GM12873 (cell line): ENCODE data around the gene MAST4.

ENCODE experiments used
- CTCF ChIP-seq: IDR thresholded peaks from 2 replicates; pipeline ENCODE4 v1.5.1; 2012; ENCODE audit warnings: low read depth, mild to moderate bottlenecking, moderate library complexity, low read length, control low read depth; ENCODE audit not compliant: insufficient read depth; ENCODE audit errors: missing control alignments

The MAST4 gene

GRCh38 chr5:66830636-66831035 lies 234.4 kb downstream of the MAST4 start:
- no peak for TF ChIP-seq CTCF

DNA sequence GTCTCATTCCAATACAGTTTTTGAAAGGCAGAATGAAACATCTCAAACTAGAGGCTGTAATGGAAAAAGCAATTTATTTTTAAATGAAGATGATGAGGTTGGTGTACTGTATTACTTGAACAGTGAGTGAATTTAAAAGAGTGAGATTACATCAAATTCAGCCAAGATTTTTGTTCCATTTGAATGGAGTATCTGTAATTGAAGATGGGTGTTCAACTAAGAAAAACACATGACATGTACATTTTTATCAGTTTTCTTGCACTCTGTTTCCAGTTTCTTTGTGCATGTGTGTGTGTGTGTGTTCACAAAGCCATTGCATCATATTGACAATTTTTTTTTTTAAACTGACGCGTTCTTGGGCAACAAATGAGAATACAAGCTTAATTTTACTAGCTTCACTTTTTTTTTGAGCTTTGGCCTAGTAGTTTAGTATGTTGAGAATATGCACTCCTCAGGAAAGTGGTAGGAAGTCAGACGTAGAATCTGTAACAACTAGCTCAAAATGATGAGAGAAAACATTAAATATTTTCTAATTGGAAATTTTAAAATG lies 243.5 kb downstream of the MAST4 start:
- no peak for TF ChIP-seq CTCF

DNA sequence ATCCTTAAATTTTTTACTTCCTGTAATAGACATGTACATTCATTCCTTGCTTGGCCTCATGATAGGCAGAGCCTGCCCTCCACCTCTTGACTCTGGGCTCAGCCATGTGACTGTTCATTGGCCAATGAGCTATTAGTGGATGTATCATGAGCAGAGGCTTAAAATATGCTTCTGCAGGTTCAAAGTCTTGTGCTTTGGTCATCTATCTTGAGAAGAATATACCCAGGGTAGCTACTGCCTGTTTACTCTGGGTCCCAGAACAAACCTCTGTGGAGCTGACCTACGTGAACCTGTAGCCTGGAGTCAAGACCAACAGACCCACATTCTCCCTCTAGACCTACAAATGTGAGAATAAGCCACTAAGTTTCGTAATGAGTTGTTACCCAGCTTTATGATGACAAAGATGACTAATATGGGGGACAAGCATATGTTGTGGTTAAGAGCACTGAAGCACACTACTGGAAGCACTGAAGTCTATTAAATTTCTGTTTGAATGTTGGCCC lies 244.4 kb downstream of the MAST4 start:
- TF ChIP-seq CTCF = no peak

DNA sequence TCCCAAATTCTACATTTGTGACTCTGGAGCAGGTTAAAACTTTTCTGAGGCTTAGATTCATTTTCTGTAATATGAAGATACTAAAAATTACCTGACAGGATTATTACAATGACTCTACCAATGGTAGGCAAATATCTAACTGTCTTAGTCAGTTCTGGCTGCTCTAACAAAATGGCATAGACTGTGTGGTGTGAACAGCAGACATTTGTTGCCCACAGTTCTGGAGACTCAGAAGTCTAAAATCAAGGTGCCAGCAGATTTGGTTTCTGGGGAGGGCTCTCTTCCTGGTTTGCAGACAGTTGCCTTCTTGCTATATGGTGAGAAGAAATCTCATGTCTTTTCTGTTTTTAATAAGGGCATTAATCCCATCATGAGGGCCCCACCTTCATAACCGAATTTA lies 245.1 kb downstream of the MAST4 start:
- no peak for TF ChIP-seq CTCF

GRCh38 chr5:66842540-66842939 lies 246.3 kb downstream of the MAST4 start:
- TF ChIP-seq CTCF = no peak

GRCh38 chr5:66843065-66843464 lies 246.9 kb downstream of the MAST4 start:
- TF ChIP-seq CTCF = no peak

GRCh38 chr5:66848749-66849641 lies 252.8 kb downstream of the MAST4 start:
- no peak for TF ChIP-seq CTCF
